Left ventricle myocardium inferior (tissue), 1 donor: Measurements from ENCODE around the gene SERPINA12. TPM values are rescaled to one million over a fixed set of nuclear protein-coding genes. Genes with fewer than 3 reads are reported as not detected.

ENCODE experiments used
- DNase-seq: peaks from one replicate; pipeline ENCODE4 v3.0.0-alpha.2; 2020
- H3K27ac ChIP-seq: fragments of 200-600 bp; replicated peaks from 2 replicates; pipeline ENCODE4 v1.8.0; 2021
- H3K27me3 ChIP-seq: fragments of 200-600 bp; 2 replicates; pipeline ENCODE4 v1.8.0; 2021; ENCODE audit warnings: low read depth
- H3K36me3 ChIP-seq: fragments of 200-600 bp; 2 replicates; pipeline ENCODE4 v1.8.0; 2021
- H3K4me1 ChIP-seq: fragments of 200-600 bp; 2 replicates; pipeline ENCODE4 v1.8.0; 2021
- H3K4me3 ChIP-seq: fragments of 200-600 bp; 2 replicates; pipeline ENCODE4 v1.8.0; 2021; ENCODE audit warnings: mild to moderate bottlenecking, moderate library complexity
- H3K9me3 ChIP-seq: fragments of 200-600 bp; replicated peaks from 2 replicates; pipeline ENCODE4 v1.8.0; 2021
- CTCF ChIP-seq: fragments of 200-600 bp; IDR thresholded peaks from 2 replicates; pipeline ENCODE4 v1.8.0; 2021; ENCODE audit warnings: antibody characterized with exemption, mild to moderate bottlenecking, borderline replicate concordance
- intact Hi-C: fragments of 100-400 bp; cut with micrococcal nuclease; formaldehyde crosslinking; loops from one replicate; pipeline ENCODE4 v1.11.0; 2022
- total RNA-seq: library from RNA; stranded (reverse); fragmentation: NEBNext Ultra II Directional; extraction: Animal tissue kit (Norgen Biotek cat#: 25700); gene quantifications from one replicate; pipeline ENCODE4 v1.2.1, GENCODE V29; 2021
- donor health status: DM: no; HTN: yes; CAD: no; lungs with severe emphysema.

SERPINA12 gene
- total RNA-seq, 1 donor from 2014 or later = not detected

- Histone ChIP-seq H3K4me3 (no peak overlapping the region), H3K36me3 (no peaks in the 10 kb centered on the region), H3K27me3 (peaks cover 42% of the 10 kb centered on the region), H3K27ac (no peak overlapping the region), H3K4me1 (no peaks in the 10 kb centered on the region), H3K9me3 (peaks cover 37% of the 10 kb centered on the region)
- TF ChIP-seq CTCF = no peak
- no peak for DNase-seq
- intact Hi-C loops = no loop called here
Observed at GRCh38 chr14:94455928-94456327, 53.3 kb downstream of the SERPINA12 start.

- H3K4me3 ChIP-seq = no peak overlapping the region
- DNase-seq = no peak
- intact Hi-C loops = no loop called here
- no peak overlapping the region for H3K27ac ChIP-seq
- H3K4me1 ChIP-seq = no peaks in the 10 kb centered on the region
- peaks cover 79% of the 10 kb centered on the region for H3K27me3 ChIP-seq
- H3K9me3 ChIP-seq = peaks cover 18% of the 10 kb centered on the region
- no peaks in the 10 kb centered on the region for H3K36me3 ChIP-seq
- no peak for TF ChIP-seq CTCF
Observed at GRCh38 chr14:94451826-94452225, 57.4 kb downstream of the SERPINA12 start.

- DNase-seq = no peak
- no peak overlapping the region for H3K27ac ChIP-seq
Observed at GRCh38 chr14:94451091-94451771, 58.0 kb downstream of the SERPINA12 start.

GRCh38 chr14:94450722-94451090 is 58.6 kb downstream of the SERPINA12 start:
- Histone ChIP-seq H3K27me3 (peaks cover 80% of the 10 kb centered on the region), H3K36me3 (no peaks in the 10 kb centered on the region), H3K27ac (no peak overlapping the region), H3K4me3 (no peak overlapping the region), H3K9me3 (peaks cover 6% of the 10 kb centered on the region), H3K4me1 (no peaks in the 10 kb centered on the region)
- DNase-seq = no peak
- intact Hi-C loops = no loop called here
- TF ChIP-seq CTCF = no peak

More at GRCh38 chr14:94451091-94451771, 58.0 kb downstream of the SERPINA12 start:
- Histone ChIP-seq H3K4me3 (no peak overlapping the region), H3K27me3 (peaks cover 83% of the 10 kb centered on the region), H3K4me1 (no peaks in the 10 kb centered on the region), H3K36me3 (no peaks in the 10 kb centered on the region), H3K9me3 (peaks cover 12% of the 10 kb centered on the region)
- intact Hi-C loops = no loop called here
- TF ChIP-seq CTCF = no peak

GRCh38 chr14:94449930-94450329 is 59.3 kb downstream of the SERPINA12 start:
- H3K9me3 ChIP-seq = peaks cover 6% of the 10 kb centered on the region
- DNase-seq = no peak
- no peaks in the 10 kb centered on the region for H3K4me1 ChIP-seq
- no peak for TF ChIP-seq CTCF
- no peaks in the 10 kb centered on the region for H3K36me3 ChIP-seq
- H3K27me3 ChIP-seq = peaks cover 79% of the 10 kb centered on the region
- H3K27ac ChIP-seq = no peak overlapping the region
- intact Hi-C loops = no loop called here
- no peak overlapping the region for H3K4me3 ChIP-seq
